Daoy (cell line): Measurements from ENCODE around the gene CCDC110. TPM values are rescaled to one million over a fixed set of nuclear protein-coding genes. Genes with fewer than 3 reads are reported as not detected.

Source experiments
- DNase-seq: peaks from one replicate; pipeline ENCODE4 v3.0.0-alpha.2; 2015; ENCODE audit warnings: low read depth
- total RNA-seq: library from RNA; depleted of rRNA; stranded (reverse); fragments of >200 nt; shearing (Covaris generic); gene quantifications from 2 replicates; pipeline ENCODE4 v1.2.3, GENCODE V29; 2014; rRNA removed

CCDC110 gene
- total RNA-seq, 1 experiment from 2014 or later, result not detected

GRCh38 chr4:185421366-185422124 is 50.0 kb downstream of the CCDC110 start:
- DNase-seq, result peak; percentile 3

GRCh38 chr4:185416955-185417354 is 54.6 kb downstream of the CCDC110 start:
- DNase-seq, result no peak

- DNase-seq, result no peak
Observed at GRCh38 chr4:185412412-185412811, 59.1 kb downstream of the CCDC110 start.

GRCh38 chr4:185411849-185412248 is 59.7 kb downstream of the CCDC110 start:
- DNase-seq, result no peak

GRCh38 chr4:185408432-185408831 is 63.1 kb downstream of the CCDC110 start:
- no peak for DNase-seq

GRCh38 chr4:185405296-185405999 is 66.1 kb downstream of the CCDC110 start:
- no peak for DNase-seq

GRCh38 chr4:185404031-185404430 is 67.5 kb downstream of the CCDC110 start:
- DNase-seq, result no peak

GRCh38 chr4:185399466-185399865 is 72.1 kb downstream of the CCDC110 start:
- DNase-seq, result no peak

GRCh38 chr4:185398618-185399017 is 72.9 kb downstream of the CCDC110 start:
- no peak for DNase-seq

- peak; percentile 24 for DNase-seq
Observed at GRCh38 chr4:185396724-185397385, 74.7 kb downstream of the CCDC110 start, which contains the start of gene ANKRD37. Gene ANKRD37 (plus strand): TSS chr4:185396841. CDS start chr4:185396924, 83 bp downstream.

GRCh38 chr4:185395956-185396723 is 75.4 kb downstream of the CCDC110 start:
- DNase-seq, result peak; percentile 95

- no peak for DNase-seq
Observed at GRCh38 chr4:185395238-185395955, 76.1 kb downstream of the CCDC110 start, which contains the start of gene LRP2BP. Gene LRP2BP (minus strand): TSS chr4:185395924. CDS start chr4:185378186, 17,738 bp downstream.

Other genes with a start within 250 kb of the CCDC110 start
- gene LRP2BP, start 75.8 kb downstream of the CCDC110 start, total RNA-seq, result 0.03 and 0.29 TPM in 2 replicates
- gene ANKRD37, start 74.9 kb downstream of the CCDC110 start, total RNA-seq, result 0.36 and 0.97 TPM in 2 replicates
- gene UFSP2, start 45.8 kb downstream of the CCDC110 start, total RNA-seq, result 18.5 and 21.0 TPM in 2 replicates
- 18.9 and 20.4 TPM in 2 replicates for gene PDLIM3, start 63.8 kb upstream of the CCDC110 start, total RNA-seq